A673 (cell line): ENCODE measurements around the gene RASSF8.

Experiments used
- CTCF ChIP-seq: fragments of 300-800, 200-600 bp; sonication (generic); conservative IDR thresholded peaks from 2 replicates; pipeline ENCODE4 v1.5.1; 2017; ENCODE audit warnings: low read depth, mild to moderate bottlenecking, antibody characterized with exemption, low read length, moderate library complexity, mixed read lengths
- EZH2 ChIP-seq: fragments of 200-600 bp; sonication (generic); IDR thresholded peaks from 2 replicates; pipeline ENCODE4 v1.6.1; 2017; ENCODE audit warnings: borderline replicate concordance, low read depth, mild to moderate bottlenecking, mixed read lengths, antibody characterized with exemption, low read length; ENCODE audit not compliant: poor library complexity, severe bottlenecking

- TF ChIP-seq CTCF (no peak), EZH2 (no peak)
These were observed 95.9 kb downstream of the RASSF8 start for GRCh38 chr12:26054383-26054782.
